Midbrain (tissue), 1 donor: Measurements from ENCODE around the gene LGR5.
A peak's percentile ranks its signal among the peaks of the same experiment; 100 is the strongest.
"Not testable (repeated sequence)": the region's sequence is repeated elsewhere in the genome, so short reads cannot be mapped to it uniquely, and the experiment has no call there.

ENCODE experiments used
- DNase-seq: peaks from one replicate; lab custom pipeline; 2025; lab: John Stamatoyannopoulos, UW

LGR5 gene

GRCh38 chr12:71476513-71476912, 36.9 kb downstream of the LGR5 start:
- DNase-seq: no peak

- no peak for DNase-seq
Measured at GRCh38 chr12:71477609-71478008, 38.0 kb downstream of the LGR5 start.

GRCh38 chr12:71478270-71478669, 38.7 kb downstream of the LGR5 start:
- DNase-seq: peak; percentile 40

- no peak for DNase-seq
Measured at GRCh38 chr12:71484272-71484905, 44.8 kb downstream of the LGR5 start.

GRCh38 chr12:71490844-71491243, 51.2 kb downstream of the LGR5 start:
- not testable (repeated sequence) for DNase-seq

GRCh38 chr12:71492604-71493003, 53.0 kb downstream of the LGR5 start:
- DNase-seq: no peak

GRCh38 chr12:71499834-71500233, 60.2 kb downstream of the LGR5 start:
- DNase-seq: no peak

- DNase-seq: no peak
Measured at GRCh38 chr12:71503579-71504391, 64.2 kb downstream of the LGR5 start.

- DNase-seq: no peak
Measured at GRCh38 chr12:71504476-71504875, 64.9 kb downstream of the LGR5 start.

- no peak for DNase-seq
Measured at GRCh38 chr12:71509705-71510104, 70.1 kb downstream of the LGR5 start.

GRCh38 chr12:71517145-71517846, 77.7 kb downstream of the LGR5 start:
- DNase-seq: no peak

- no peak for DNase-seq
Measured at GRCh38 chr12:71521125-71521524, 81.5 kb downstream of the LGR5 start.

GRCh38 chr12:71524626-71525025, 85.0 kb downstream of the LGR5 start:
- no peak for DNase-seq

GRCh38 chr12:71533703-71534102, 94.1 kb downstream of the LGR5 start:
- no peak for DNase-seq

GRCh38 chr12:71536279-71536938, 96.8 kb downstream of the LGR5 start:
- no peak for DNase-seq

- DNase-seq: peak; percentile 8
Measured at GRCh38 chr12:71536939-71537622, 97.5 kb downstream of the LGR5 start.

- no peak for DNase-seq
Measured at GRCh38 chr12:71538807-71539206, 99.2 kb downstream of the LGR5 start.

- no peak for DNase-seq
Measured at GRCh38 chr12:71541583-71541982, 102.0 kb downstream of the LGR5 start.

GRCh38 chr12:71546322-71546861, 106.8 kb downstream of the LGR5 start:
- no peak for DNase-seq

- peak; percentile 11 for DNase-seq
Measured at GRCh38 chr12:71548893-71549292, 109.3 kb downstream of the LGR5 start.

GRCh38 chr12:71551529-71551928, 111.9 kb downstream of the LGR5 start:
- peak; percentile 63 for DNase-seq
